OCI-LY3 (cell line): ENCODE results near the gene CYP20A1.

ENCODE experiments used
- CTCF ChIP-seq: fragments of 200-600, 300-600 bp; sonication (generic); IDR thresholded peaks from 2 replicates; pipeline ENCODE4 v1.5.1; 2014; ENCODE audit warnings: antibody characterized with exemption, low read length, low read depth
- EZH2phosphoT487 ChIP-seq: fragments of 200-600 bp; shearing (Covaris generic); IDR thresholded peaks from 2 replicates; pipeline ENCODE4 v1.6.1; 2018; ENCODE audit warnings: antibody characterized with exemption, mixed run types, low read depth

GRCh38 chr2:203341741-203342310, 103.0 kb downstream of the CYP20A1 start:
- no peak for TF ChIP-seq CTCF
- TF ChIP-seq EZH2phosphoT487: no peak
